Esophagus muscularis mucosa (tissue), 4 donors: ENCODE data around the gene NPAP1. TPM values are rescaled to one million over a fixed set of nuclear protein-coding genes. Genes with fewer than 3 reads are reported as not detected.
"Not testable (repeated sequence)": the region's sequence is repeated elsewhere in the genome, so short reads cannot be mapped to it uniquely, and the experiment has no call there.

Experiments used
- DNase-seq: peaks from one replicate; pipeline ENCODE4 v3.0.0-alpha.2; 2017; ENCODE audit errors: extremely low spot score
- H3K27ac ChIP-seq, 4 donors: fragments of 200-600 bp; sonication (generic); replicated peaks in 1 of 4; 1 replicate in 3 of 4; 2 replicates in 1 of 4; pipeline ENCODE4 v1.5.1; 2016 to 2019; ENCODE audit warnings: mild to moderate bottlenecking in 1 of 4
- H3K27me3 ChIP-seq, 4 donors: fragments of 200-600 bp; sonication (generic); one replicate each; pipeline versions ENCODE4 v1.5.1 to v1.6.0; 2016 to 2019
- H3K36me3 ChIP-seq, 4 donors: fragments of 200-600 bp; sonication (generic); one replicate each; pipeline ENCODE4 v1.5.1; 2016 to 2019
- H3K4me1 ChIP-seq, 4 donors: fragments of 200-600 bp; sonication (generic); one replicate each; pipeline ENCODE4 v1.5.1; 2016 to 2019
- H3K4me3 ChIP-seq, 4 donors: fragments of 200-600 bp; sonication (generic); 1 replicate in 2 of 4; 2 replicates in 2 of 4; pipeline ENCODE4 v1.5.1; 2016 to 2019; ENCODE audit warnings: mild to moderate bottlenecking in 4 of 4, moderate library complexity in 1 of 4
- H3K9me3 ChIP-seq, 4 donors: fragments of 200-600 bp; sonication (generic); 1 replicate in 3 of 4; 2 replicates in 1 of 4; pipeline ENCODE4 v1.5.1; 2016 to 2019
- EP300 ChIP-seq: sonication (generic); formaldehyde crosslinking; IDR thresholded peaks from one replicate; pipeline ENCODE4 v1.6.1; 2017; ENCODE audit warnings: antibody characterized with exemption
- POLR2A ChIP-seq: fragments of 450-650 bp; IDR thresholded peaks from one replicate; pipeline ENCODE4 v1.6.1; 2017; ENCODE audit warnings: antibody characterized with exemption, moderate library complexity, mild to moderate bottlenecking, low read depth
- POLR2AphosphoS5 ChIP-seq, 2 donors: sonication (generic); formaldehyde crosslinking; IDR thresholded peaks; one replicate each; pipeline ENCODE4 v1.6.1; 2017; ENCODE audit warnings: antibody characterized with exemption in 2 of 2
- WGBS: methylation state at CpG from one replicate; pipeline ENCODE4 v1.1.5; 2018; 5-methylcytosine and 5-hydroxymethylcytosine counted together
- intact Hi-C: fragments of 100-400 bp; cut with DNase I; formaldehyde crosslinking; loops from one replicate; pipeline ENCODE4 v1.15.1; 2023
- total RNA-seq, 4 donors: library from RNA; depleted of rRNA; stranded (reverse); fragments of >200 nt; gene quantifications; one replicate each; pipeline versions ENCODE4 v1.1.0 to v1.2.1, GENCODE V29; 2016
- TF ChIP-seq, protein P1 (sequence below), 3 experiments: fragments of 200-600 bp in 2 of 3; fragments of 450-650 bp in 1 of 3; sonication (generic) in 2 of 3; IDR thresholded peaks; one replicate each; pipeline ENCODE4 v1.5.1; 2017 to 2019; ENCODE audit warnings: antibody characterized with exemption in 3 of 3, mild to moderate bottlenecking in 2 of 3, moderate library complexity in 1 of 3

The NPAP1 gene, protein sequence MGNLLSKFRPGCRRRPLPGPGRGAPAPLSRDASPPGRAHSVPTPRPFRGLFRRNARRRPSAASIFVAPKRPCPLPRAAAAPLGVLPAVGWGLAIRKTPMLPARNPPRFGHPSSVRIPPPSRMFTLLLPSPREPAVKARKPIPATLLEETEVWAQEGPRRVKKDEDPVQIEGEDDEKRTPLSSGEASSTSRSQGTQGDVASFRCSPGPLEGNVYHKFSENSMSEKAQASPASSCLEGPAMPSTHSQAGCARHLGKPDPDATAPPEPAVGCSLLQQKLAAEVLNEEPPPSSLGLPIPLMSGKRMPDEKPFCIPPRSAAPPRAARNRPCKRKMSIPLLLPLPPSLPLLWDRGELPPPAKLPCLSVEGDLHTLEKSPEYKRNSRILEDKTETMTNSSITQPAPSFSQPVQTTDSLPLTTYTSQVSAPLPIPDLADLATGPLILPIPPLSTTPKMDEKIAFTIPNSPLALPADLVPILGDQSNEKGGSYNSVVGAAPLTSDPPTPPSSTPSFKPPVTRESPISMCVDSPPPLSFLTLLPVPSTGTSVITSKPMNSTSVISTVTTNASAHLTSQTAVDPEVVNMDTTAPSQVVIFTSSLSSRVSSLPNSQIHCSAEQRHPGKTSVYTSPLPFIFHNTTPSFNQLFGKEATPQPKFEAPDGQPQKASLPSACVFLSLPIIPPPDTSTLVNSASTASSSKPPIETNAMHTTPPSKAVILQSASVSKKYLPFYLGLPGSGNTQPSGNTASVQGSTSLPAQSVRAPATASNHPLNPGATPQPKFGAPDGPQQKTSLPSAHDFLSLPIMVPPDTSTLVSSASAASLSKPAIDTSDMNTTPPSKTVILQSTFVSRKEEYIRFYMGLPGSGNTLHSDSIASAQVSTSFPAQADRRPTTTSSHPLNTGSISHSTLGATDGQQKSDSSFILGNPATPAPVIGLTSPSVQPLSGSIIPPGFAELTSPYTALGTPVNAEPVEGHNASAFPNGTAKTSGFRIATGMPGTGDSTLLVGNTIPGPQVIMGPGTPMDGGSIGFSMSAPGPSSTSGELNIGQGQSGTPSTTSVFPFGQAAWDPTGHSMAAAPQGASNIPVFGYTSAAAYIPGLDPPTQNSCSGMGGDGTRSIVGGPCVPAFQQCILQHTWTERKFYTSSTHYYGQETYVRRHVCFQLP
- not detected for total RNA-seq

DNA sequence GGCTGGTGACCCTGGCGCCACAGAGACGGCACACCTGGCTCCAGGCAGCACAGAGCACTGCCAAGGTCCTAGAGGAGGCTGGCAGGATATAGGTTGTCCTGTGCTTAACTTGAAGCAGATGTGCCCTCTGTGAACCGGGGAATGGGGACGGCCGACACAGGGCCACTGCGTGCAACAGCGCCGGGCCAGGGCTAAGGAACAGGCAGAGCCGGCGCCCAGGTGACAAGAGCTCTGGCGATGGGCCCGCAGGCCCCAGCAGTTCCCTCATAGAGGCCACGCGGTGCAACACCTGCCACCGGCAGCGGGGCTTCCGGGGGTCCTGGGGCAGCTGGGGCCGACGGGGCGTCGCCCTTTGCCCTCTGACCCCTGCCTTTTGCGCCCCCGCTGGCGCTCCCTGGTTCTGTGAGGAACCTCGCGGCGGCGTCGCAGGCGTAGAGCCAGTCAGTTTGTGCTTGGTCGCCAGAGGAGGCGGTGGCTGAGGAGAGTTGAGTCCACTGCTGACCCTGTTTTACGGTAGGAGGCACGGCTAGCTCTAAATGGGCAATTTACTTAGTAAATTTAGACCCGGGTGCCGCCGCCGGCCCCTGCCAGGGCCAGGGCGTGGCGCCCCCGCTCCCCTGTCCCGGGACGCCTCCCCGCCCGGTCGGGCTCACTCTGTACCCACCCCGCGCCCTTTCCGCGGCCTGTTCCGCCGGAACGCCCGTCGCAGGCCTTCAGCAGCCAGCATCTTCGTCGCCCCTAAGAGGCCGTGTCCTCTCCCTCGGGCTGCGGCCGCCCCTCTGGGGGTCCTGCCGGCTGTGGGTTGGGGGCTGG lies at the start of gene NPAP1:
Gene NPAP1, plus strand, starts transcription at position 444 of the 813 bp plus-strand sequence. Its CDS starts 93 bp downstream, at position 537.
- DNase-seq, result no peak
- Histone ChIP-seq H3K36me3 (no peaks in the 10 kb centered on the region), H3K4me1 (no peaks in the 10 kb centered on the region), H3K9me3 (no peaks in the 10 kb centered on the region), H3K27me3 (no peaks in the 10 kb centered on the region), H3K27ac (no peak within 1 kb of the TSS), H3K4me3 (no peak within 1 kb of the TSS)
- intact Hi-C loops, result no loop called here
- 86% methylated on average over 36 of the region's 62 CpGs for WGBS
- TF ChIP-seq POLR2A (no peak), EP300 (no peak), POLR2AphosphoS5 (IDR thresholded peaks at IDR 0.05) (no peak)
- TF ChIP-seq, protein P1, sequence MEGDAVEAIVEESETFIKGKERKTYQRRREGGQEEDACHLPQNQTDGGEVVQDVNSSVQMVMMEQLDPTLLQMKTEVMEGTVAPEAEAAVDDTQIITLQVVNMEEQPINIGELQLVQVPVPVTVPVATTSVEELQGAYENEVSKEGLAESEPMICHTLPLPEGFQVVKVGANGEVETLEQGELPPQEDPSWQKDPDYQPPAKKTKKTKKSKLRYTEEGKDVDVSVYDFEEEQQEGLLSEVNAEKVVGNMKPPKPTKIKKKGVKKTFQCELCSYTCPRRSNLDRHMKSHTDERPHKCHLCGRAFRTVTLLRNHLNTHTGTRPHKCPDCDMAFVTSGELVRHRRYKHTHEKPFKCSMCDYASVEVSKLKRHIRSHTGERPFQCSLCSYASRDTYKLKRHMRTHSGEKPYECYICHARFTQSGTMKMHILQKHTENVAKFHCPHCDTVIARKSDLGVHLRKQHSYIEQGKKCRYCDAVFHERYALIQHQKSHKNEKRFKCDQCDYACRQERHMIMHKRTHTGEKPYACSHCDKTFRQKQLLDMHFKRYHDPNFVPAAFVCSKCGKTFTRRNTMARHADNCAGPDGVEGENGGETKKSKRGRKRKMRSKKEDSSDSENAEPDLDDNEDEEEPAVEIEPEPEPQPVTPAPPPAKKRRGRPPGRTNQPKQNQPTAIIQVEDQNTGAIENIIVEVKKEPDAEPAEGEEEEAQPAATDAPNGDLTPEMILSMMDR (IDR thresholded peaks at IDR 0.05), result no peak

DNA sequence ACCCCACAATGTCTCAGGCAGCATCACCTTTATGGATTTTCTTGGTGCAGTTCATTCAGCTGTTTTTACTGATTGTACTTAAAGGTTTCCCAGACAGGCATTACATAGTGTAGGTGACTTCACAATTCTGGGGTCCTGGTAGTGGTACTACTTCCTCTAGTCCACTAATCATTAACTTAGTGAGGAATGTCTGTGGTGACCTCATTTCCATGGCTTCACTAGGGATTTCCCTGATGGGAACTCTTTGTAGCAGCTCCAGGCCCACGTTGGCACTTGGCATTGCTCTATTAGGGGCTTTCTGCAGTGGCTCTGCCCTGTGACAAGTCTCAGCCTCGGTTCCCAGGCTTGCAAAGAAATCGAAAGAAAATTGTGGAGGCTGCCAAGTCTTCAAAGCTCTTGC lies 48.1 kb upstream of the NPAP1 start:
- TF ChIP-seq POLR2A, result no peak
- TF ChIP-seq POLR2AphosphoS5 (IDR thresholded peaks at IDR 0.05), result no peak
- TF ChIP-seq, protein P1 (IDR thresholded peaks at IDR 0.05), result no peak
- TF ChIP-seq EP300, result no peak
- intact Hi-C loops, result no loop called here

DNA sequence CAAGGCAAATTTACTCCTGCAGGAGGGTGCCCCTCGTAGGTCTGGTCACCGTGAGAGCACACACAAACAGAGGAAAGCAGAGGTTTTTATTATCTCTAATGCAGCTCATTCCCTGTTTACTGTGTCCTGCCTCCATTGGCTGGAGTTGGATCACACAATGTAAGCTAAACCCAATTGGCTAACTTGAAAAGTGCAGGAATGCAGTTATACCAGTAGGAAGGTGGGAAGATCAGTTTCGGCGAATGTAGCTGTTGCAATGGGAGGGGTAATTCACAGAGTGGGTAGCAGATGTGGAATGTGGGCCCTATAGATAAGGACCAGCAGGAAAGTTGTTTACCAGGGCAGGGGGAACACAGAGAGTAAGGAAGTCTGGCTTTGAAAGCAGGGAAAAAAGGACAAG lies 42.5 kb upstream of the NPAP1 start:
- Histone ChIP-seq H3K4me1 (no peaks in the 10 kb centered on the region), H3K36me3 (no peaks in the 10 kb centered on the region), H3K9me3 (peaks cover 0 to 22% (median 17%) of the 10 kb centered on the region in 4 donors), H3K27me3 (no peaks in the 10 kb centered on the region), H3K27ac (no peak overlapping the region), H3K4me3 (no peak overlapping the region)
- WGBS, result 74% methylated on average over 4 of the region's 4 CpGs
- no peak for DNase-seq
- TF ChIP-seq POLR2A, result no peak
- TF ChIP-seq, protein P1 (IDR thresholded peaks at IDR 0.05), result no peak
- TF ChIP-seq EP300, result no peak
- no peak for TF ChIP-seq POLR2AphosphoS5 (IDR thresholded peaks at IDR 0.05)
- intact Hi-C loops, result no loop called here

More for the DNA sequence above, 48.1 kb upstream of the NPAP1 start:
- H3K27me3 ChIP-seq, result no peaks in the 10 kb centered on the region
- H3K9me3 ChIP-seq, result peaks cover 0 to 6% (median 2%) of the 10 kb centered on the region in 4 donors
- H3K4me3 ChIP-seq, result no peak overlapping the region
- H3K4me1 ChIP-seq, result no peaks in the 10 kb centered on the region
- 45% methylated on average over 3 of the region's 3 CpGs for WGBS
- no peak overlapping the region for H3K27ac ChIP-seq
- DNase-seq, result no peak
- H3K36me3 ChIP-seq, result no peaks in the 10 kb centered on the region

DNA sequence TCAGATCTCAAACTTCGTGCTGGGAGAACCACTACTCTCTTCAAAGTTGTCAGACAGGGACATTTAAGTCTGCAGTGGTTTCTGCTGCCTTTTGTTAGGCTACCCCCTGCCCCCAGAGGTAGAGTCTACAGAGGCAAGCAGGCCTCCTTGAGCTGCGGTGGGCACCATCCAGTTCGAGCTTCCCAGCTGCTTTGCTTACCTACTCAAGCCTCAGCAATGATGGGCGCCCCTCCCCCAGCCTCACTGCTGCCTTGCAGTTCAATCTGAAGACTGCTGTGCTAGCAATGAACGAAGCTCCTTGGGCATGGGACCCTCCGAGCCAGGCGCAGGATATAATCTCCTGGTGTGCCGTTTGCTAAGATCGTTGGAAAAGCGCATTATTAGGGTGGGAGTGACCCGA lies 36.2 kb upstream of the NPAP1 start:
- H3K4me3 ChIP-seq, H3K36me3 ChIP-seq, H3K4me1 ChIP-seq, DNase-seq, H3K27me3 ChIP-seq, H3K9me3 ChIP-seq, H3K27ac ChIP-seq, intact Hi-C loops: not testable (repeated sequence)
- 83% methylated on average over 11 of the region's 11 CpGs for WGBS
